Measurements from ENCODE around the gene ABCA1. TPM values are rescaled to one million over a fixed set of nuclear protein-coding genes. Genes with fewer than 3 reads are reported as not detected.
"Not testable (repeated sequence)": the region's sequence is repeated elsewhere in the genome, so short reads cannot be mapped to it uniquely, and the experiment has no call there.

The ABCA1 gene
- total RNA-seq, 1 experiment from 2014 or later = 0.69 TPM

- Histone ChIP-seq H3K9me3 (ENCODE audit: low read depth, low read length, poor library complexity, severe bottlenecking) (no peaks in the 10 kb centered on the region), H3K36me3 (ENCODE audit: insufficient read depth, low read length, poor library complexity, severe bottlenecking) (no peaks in the 10 kb centered on the region), H3K27me3 (replicated peaks; ENCODE audit: insufficient read depth, low read depth, low read length, poor library complexity) (no peaks in the 10 kb centered on the region), H3K4me3 (ENCODE audit: low read depth, low read length, poor library complexity, severe bottlenecking) (no peak overlapping the region), H3K4me1 (ENCODE audit: insufficient read depth, low read length, poor library complexity, severe bottlenecking) (no peaks in the 10 kb centered on the region), H3K27ac (ENCODE audit: low read depth, low read length, poor library complexity, severe bottlenecking) (no peak overlapping the region)
- intact Hi-C loops (cut with micrococcal nuclease; ENCODE audit: unreplicated experiment) = no loop called here
- no peak for TF ChIP-seq CTCF (conservative IDR thresholded peaks at IDR 0.05; ENCODE audit: low read depth, low read length)
- TF ChIP-seq EZH2 (IDR thresholded peaks at IDR 0.05; ENCODE audit: borderline replicate concordance, low read depth, low read length, poor library complexity, severe bottlenecking) = no peak
- ChIA-PET POLR2A (ENCODE audit: low non-redundant PET) (no interaction called here), CTCF (no interaction called here)
- BruUV-seq (replicated peaks) = no TSS peak
- DNase-seq (ENCODE audit: low spot score) = no peak
These were observed 69.7 kb downstream of the ABCA1 start for GRCh38 chr9:104858271-104858670.

GRCh38 chr9:104856413-104856941 is 71.5 kb downstream of the ABCA1 start:
- no peaks in the 10 kb centered on the region for H3K9me3 ChIP-seq (ENCODE audit: low read depth, low read length, poor library complexity, severe bottlenecking)
- no TSS peak for BruUV-seq (replicated peaks)
- POLR2A ChIA-PET (ENCODE audit: low non-redundant PET) = no interaction called here
- no peaks in the 10 kb centered on the region for H3K36me3 ChIP-seq (ENCODE audit: insufficient read depth, low read length, poor library complexity, severe bottlenecking)
- DNase-seq (ENCODE audit: low spot score) = no peak
- H3K4me3 ChIP-seq (ENCODE audit: low read depth, low read length, poor library complexity, severe bottlenecking) = no peak overlapping the region
- H3K27ac ChIP-seq (ENCODE audit: low read depth, low read length, poor library complexity, severe bottlenecking) = no peak overlapping the region
- H3K27me3 ChIP-seq (replicated peaks; ENCODE audit: insufficient read depth, low read depth, low read length, poor library complexity) = no peaks in the 10 kb centered on the region
- TF ChIP-seq CTCF (conservative IDR thresholded peaks at IDR 0.05; ENCODE audit: low read depth, low read length) = no peak
- no peak for TF ChIP-seq EZH2 (IDR thresholded peaks at IDR 0.05; ENCODE audit: borderline replicate concordance, low read depth, low read length, poor library complexity, severe bottlenecking)
- intact Hi-C loops (cut with micrococcal nuclease; ENCODE audit: unreplicated experiment) = no loop called here
- CTCF ChIA-PET = interaction anchor here (0.5 kb wide), 1 partner anchor 535 kb away, joined by 15 read pairs; no protein-coding TSS in a partner anchor
- H3K4me1 ChIP-seq (ENCODE audit: insufficient read depth, low read length, poor library complexity, severe bottlenecking) = no peaks in the 10 kb centered on the region

GRCh38 chr9:104855807-104856206 is 72.1 kb downstream of the ABCA1 start:
- Histone ChIP-seq H3K4me3 (ENCODE audit: low read depth, low read length, poor library complexity, severe bottlenecking) (no peak overlapping the region), H3K36me3 (ENCODE audit: insufficient read depth, low read length, poor library complexity, severe bottlenecking) (no peaks in the 10 kb centered on the region), H3K27ac (ENCODE audit: low read depth, low read length, poor library complexity, severe bottlenecking) (no peak overlapping the region), H3K27me3 (replicated peaks; ENCODE audit: insufficient read depth, low read depth, low read length, poor library complexity) (no peaks in the 10 kb centered on the region), H3K9me3 (ENCODE audit: low read depth, low read length, poor library complexity, severe bottlenecking) (no peaks in the 10 kb centered on the region), H3K4me1 (ENCODE audit: insufficient read depth, low read length, poor library complexity, severe bottlenecking) (no peaks in the 10 kb centered on the region)
- ChIA-PET CTCF (no interaction called here), POLR2A (ENCODE audit: low non-redundant PET) (no interaction called here)
- TF ChIP-seq CTCF (conservative IDR thresholded peaks at IDR 0.05; ENCODE audit: low read depth, low read length) = no peak
- no peak for TF ChIP-seq EZH2 (IDR thresholded peaks at IDR 0.05; ENCODE audit: borderline replicate concordance, low read depth, low read length, poor library complexity, severe bottlenecking)
- BruUV-seq (replicated peaks) = no TSS peak
- no peak for DNase-seq (ENCODE audit: low spot score)
- intact Hi-C loops (cut with micrococcal nuclease; ENCODE audit: unreplicated experiment) = no loop called here

- H3K36me3 ChIP-seq (ENCODE audit: insufficient read depth, low read length, poor library complexity, severe bottlenecking); H3K27ac ChIP-seq (ENCODE audit: low read depth, low read length, poor library complexity, severe bottlenecking); DNase-seq (ENCODE audit: low spot score); CTCF ChIA-PET; H3K27me3 ChIP-seq (replicated peaks; ENCODE audit: insufficient read depth, low read depth, low read length, poor library complexity); BruUV-seq (replicated peaks); POLR2A ChIA-PET (ENCODE audit: low non-redundant PET); H3K4me1 ChIP-seq (ENCODE audit: insufficient read depth, low read length, poor library complexity, severe bottlenecking); intact Hi-C loops (cut with micrococcal nuclease; ENCODE audit: unreplicated experiment); H3K4me3 ChIP-seq (ENCODE audit: low read depth, low read length, poor library complexity, severe bottlenecking); H3K9me3 ChIP-seq (ENCODE audit: low read depth, low read length, poor library complexity, severe bottlenecking): not testable (repeated sequence)
These were observed 72.7 kb downstream of the ABCA1 start for GRCh38 chr9:104855258-104855657.
